Ascending aorta (tissue), 2 donors: ENCODE measurements around the gene ADCY9. TPM values are rescaled to one million over a fixed set of nuclear protein-coding genes. Genes with fewer than 3 reads are reported as not detected.

Source experiments
- DNase-seq, 2 donors: peaks; one replicate each; pipeline ENCODE4 v3.0.0-alpha.2; 2019; ENCODE audit warnings: low spot score in 2 of 2
- H3K27ac ChIP-seq, 2 donors: fragments of 200-600 bp; sonication (generic); one replicate each; pipeline ENCODE4 v1.5.1; 2016 to 2017; ENCODE audit warnings: mild to moderate bottlenecking in 1 of 2
- H3K27me3 ChIP-seq: fragments of 200-600 bp; sonication (generic); one replicate; pipeline ENCODE4 v1.5.1; 2017
- H3K36me3 ChIP-seq, 2 donors: fragments of 200-600 bp; sonication (generic); one replicate each; pipeline ENCODE4 v1.5.1; 2016
- H3K4me1 ChIP-seq, 2 donors: fragments of 200-600 bp; sonication (generic); one replicate each; pipeline ENCODE4 v1.5.1; 2016 to 2017; ENCODE audit warnings: mild to moderate bottlenecking in 1 of 2
- H3K4me3 ChIP-seq, 2 donors: fragments of 200-600 bp; sonication (generic); one replicate each; pipeline ENCODE4 v1.5.1; 2016 to 2017; ENCODE audit warnings: mild to moderate bottlenecking in 1 of 2
- H3K9me3 ChIP-seq, 2 donors: fragments of 200-600 bp; sonication (generic); one replicate each; pipeline ENCODE4 v1.5.1; 2016
- intact Hi-C: fragments of 100-400 bp; cut with DNase I; formaldehyde crosslinking; loops from one replicate; pipeline ENCODE4 v1.15.1; 2023
- total RNA-seq: library from RNA; depleted of rRNA; stranded (reverse); fragments of >200 nt; gene quantifications from one replicate; pipeline ENCODE4 v1.1.0, GENCODE V29; 2016
- TF ChIP-seq, protein P1 (sequence below), 3 experiments: fragments of 200-600 bp in 2 of 3; fragments of 450-650 bp in 1 of 3; sonication (generic) in 2 of 3; IDR thresholded peaks; one replicate each; pipeline ENCODE4 v1.5.1; 2016 to 2019; ENCODE audit warnings: antibody characterized with exemption in 3 of 3, mild to moderate bottlenecking in 1 of 3, moderate library complexity in 1 of 3

ADCY9 gene
- total RNA-seq, 1 donor from 2014 or later = 49.7 TPM

GRCh38 chr16:4115209-4115948 is 863 bp downstream of the ADCY9 start:
- peak in 1 of 2 donors; percentile 76 for DNase-seq
- intact Hi-C loops = loop anchor here (1.0 to 5.0 kb wide), 4 partner anchors 21 to 138 kb away; no protein-coding TSS in a partner anchor
- Histone ChIP-seq H3K9me3 (no peaks in the 10 kb centered on the region), H3K27ac (peak overlapping the region; percentile 71 to 86), H3K27me3 (no peaks in the 10 kb centered on the region), H3K36me3 (no peaks in the 10 kb centered on the region), H3K4me3 (peak overlapping the region; percentile 89 to 95), H3K4me1 (peaks cover 5 to 18% of the 10 kb centered on the region in 2 donors)
- TF ChIP-seq, protein P1, sequence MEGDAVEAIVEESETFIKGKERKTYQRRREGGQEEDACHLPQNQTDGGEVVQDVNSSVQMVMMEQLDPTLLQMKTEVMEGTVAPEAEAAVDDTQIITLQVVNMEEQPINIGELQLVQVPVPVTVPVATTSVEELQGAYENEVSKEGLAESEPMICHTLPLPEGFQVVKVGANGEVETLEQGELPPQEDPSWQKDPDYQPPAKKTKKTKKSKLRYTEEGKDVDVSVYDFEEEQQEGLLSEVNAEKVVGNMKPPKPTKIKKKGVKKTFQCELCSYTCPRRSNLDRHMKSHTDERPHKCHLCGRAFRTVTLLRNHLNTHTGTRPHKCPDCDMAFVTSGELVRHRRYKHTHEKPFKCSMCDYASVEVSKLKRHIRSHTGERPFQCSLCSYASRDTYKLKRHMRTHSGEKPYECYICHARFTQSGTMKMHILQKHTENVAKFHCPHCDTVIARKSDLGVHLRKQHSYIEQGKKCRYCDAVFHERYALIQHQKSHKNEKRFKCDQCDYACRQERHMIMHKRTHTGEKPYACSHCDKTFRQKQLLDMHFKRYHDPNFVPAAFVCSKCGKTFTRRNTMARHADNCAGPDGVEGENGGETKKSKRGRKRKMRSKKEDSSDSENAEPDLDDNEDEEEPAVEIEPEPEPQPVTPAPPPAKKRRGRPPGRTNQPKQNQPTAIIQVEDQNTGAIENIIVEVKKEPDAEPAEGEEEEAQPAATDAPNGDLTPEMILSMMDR (IDR thresholded peaks at IDR 0.05) = no peak

GRCh38 chr16:4114257-4115208 is 1.7 kb downstream of the ADCY9 start:
- Histone ChIP-seq H3K27ac (peak overlapping the region; percentile 71 to 86), H3K9me3 (no peaks in the 10 kb centered on the region), H3K36me3 (no peaks in the 10 kb centered on the region), H3K4me3 (peak overlapping the region; percentile 89 to 95), H3K27me3 (no peaks in the 10 kb centered on the region), H3K4me1 (peaks cover 5 to 25% of the 10 kb centered on the region in 2 donors)
- TF ChIP-seq, protein P1 (IDR thresholded peaks at IDR 0.05) = no peak
- intact Hi-C loops = loop anchor here (1.0 to 5.0 kb wide), 5 partner anchors 20 to 139 kb away; no protein-coding TSS in a partner anchor
- DNase-seq = no peak

DNA sequence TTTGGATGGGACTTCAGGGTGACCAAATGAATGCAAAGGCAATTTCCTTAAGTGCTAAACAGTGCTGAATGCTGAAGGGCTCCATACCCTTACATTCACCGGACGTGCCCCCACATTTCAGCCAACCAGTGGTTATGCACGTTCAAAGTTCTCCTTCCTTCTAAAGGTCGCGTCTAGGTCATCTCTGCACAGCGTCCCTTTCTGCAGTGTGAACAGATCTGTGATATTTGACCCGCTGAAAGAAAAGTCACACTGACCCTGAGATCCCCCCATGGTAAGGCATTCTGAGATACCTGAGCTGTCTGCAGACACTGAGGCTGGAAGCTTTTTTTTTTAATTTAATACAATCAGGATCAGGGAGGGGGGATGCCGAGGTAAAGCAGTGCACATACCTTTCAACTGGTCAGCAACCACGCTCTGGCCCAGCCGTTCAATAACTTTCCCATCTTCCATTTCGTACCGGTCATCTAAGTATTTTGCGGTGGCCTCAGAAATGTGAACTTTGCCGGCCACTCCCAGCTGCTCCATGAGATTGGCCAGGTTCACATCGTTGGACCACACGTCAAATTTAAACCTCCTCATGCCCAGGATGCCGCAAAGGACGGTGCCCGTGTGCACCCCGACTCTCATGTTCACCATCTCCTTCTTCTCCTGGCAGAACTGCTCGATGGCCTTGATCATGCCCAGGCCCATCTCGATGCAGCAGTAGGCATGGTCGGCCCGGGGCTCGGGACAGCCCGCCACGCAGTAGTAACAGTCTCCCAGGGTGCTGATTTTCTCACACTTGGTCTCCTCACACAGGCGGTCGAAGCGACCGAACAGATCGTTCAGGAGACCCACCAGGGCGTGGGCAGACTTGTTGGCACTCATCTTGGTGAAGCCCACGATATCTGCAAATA is 2.6 kb downstream of the ADCY9 start:
- H3K27ac ChIP-seq = peak overlapping the region; percentile 71 to 86
- no peaks in the 10 kb centered on the region for H3K27me3 ChIP-seq
- H3K4me1 ChIP-seq = peaks cover 5 to 28% of the 10 kb centered on the region in 2 donors
- H3K9me3 ChIP-seq = no peaks in the 10 kb centered on the region
- H3K4me3 ChIP-seq = peak overlapping the region; percentile 89 to 95
- H3K36me3 ChIP-seq = no peaks in the 10 kb centered on the region
- DNase-seq = no peak
- intact Hi-C loops = loop anchor here (2.0 to 5.0 kb wide), 3 partner anchors 19 to 96 kb away; no protein-coding TSS in a partner anchor
- TF ChIP-seq, protein P1 (IDR thresholded peaks at IDR 0.05) = no peak

GRCh38 chr16:4111748-4112696 is 4.2 kb downstream of the ADCY9 start:
- DNase-seq = no peak
- Histone ChIP-seq H3K27me3 (no peaks in the 10 kb centered on the region), H3K27ac (peak overlapping the region; percentile 6 to 86), H3K36me3 (no peaks in the 10 kb centered on the region), H3K4me3 (peak overlapping the region; percentile 89 to 95), H3K4me1 (peaks cover 4 to 25% of the 10 kb centered on the region in 2 donors), H3K9me3 (no peaks in the 10 kb centered on the region)
- TF ChIP-seq, protein P1 (IDR thresholded peaks at IDR 0.05) = no peak
- intact Hi-C loops = loop anchor here (5.0 kb wide), 1 partner anchor 95 kb away; no protein-coding TSS in a partner anchor
